Epithelial cell of proximal tubule (primary cell): ENCODE measurements around the gene ZFP42. TPM values are rescaled to one million over a fixed set of nuclear protein-coding genes. Genes with fewer than 3 reads are reported as not detected.

Experiments used
- DNase-seq: peaks from one replicate; pipeline ENCODE4 v3.0.0-alpha.2; 2011; ENCODE audit warnings: low read depth
- H3K4me3 ChIP-seq: 2 replicates; pipeline ENCODE4 v1.5.1; 2011; ENCODE audit warnings: low read depth, mild to moderate bottlenecking, low read length
- CTCF ChIP-seq: conservative IDR thresholded peaks from 2 replicates; pipeline ENCODE4 v1.5.1; 2012; ENCODE audit warnings: low read depth, mild to moderate bottlenecking, low read length
- total RNA-seq: library from RNA; depleted of rRNA; stranded (reverse); fragments of >200 nt; gene quantifications from 2 replicates; pipeline ENCODE4 v1.2.3, GENCODE V29; 2015

The ZFP42 gene
- total RNA-seq, 1 donor from 2014 or later: 1.8 TPM

GRCh38 chr4:188021548-188022249 is 26.1 kb downstream of the ZFP42 start:
- TF ChIP-seq CTCF: no peak
- no peak overlapping the region for H3K4me3 ChIP-seq
- DNase-seq: no peak

- no peak for TF ChIP-seq CTCF
- DNase-seq: no peak
- no peak overlapping the region for H3K4me3 ChIP-seq
Measured at GRCh38 chr4:188023682-188024081, 28.1 kb downstream of the ZFP42 start.

GRCh38 chr4:188025476-188025875 is 29.9 kb downstream of the ZFP42 start:
- H3K4me3 ChIP-seq: no peak overlapping the region
- DNase-seq: no peak
- TF ChIP-seq CTCF: no peak

- DNase-seq: no peak
- no peak overlapping the region for H3K4me3 ChIP-seq
- no peak for TF ChIP-seq CTCF
Measured at GRCh38 chr4:188029114-188029513, 33.5 kb downstream of the ZFP42 start.

GRCh38 chr4:188030401-188030800 is 34.8 kb downstream of the ZFP42 start:
- no peak overlapping the region for H3K4me3 ChIP-seq
- no peak for TF ChIP-seq CTCF
- DNase-seq: no peak

- TF ChIP-seq CTCF: no peak
- no peak overlapping the region for H3K4me3 ChIP-seq
- DNase-seq: no peak
Measured at GRCh38 chr4:188031751-188032150, 36.2 kb downstream of the ZFP42 start.

- no peak overlapping the region for H3K4me3 ChIP-seq
- no peak for DNase-seq
- TF ChIP-seq CTCF: no peak
Measured at GRCh38 chr4:188032170-188032569, 36.6 kb downstream of the ZFP42 start.
